ENCODE results near the gene CDSN.

The CDSN gene

GRCh38 chr6:31122791-31123706, 2.8 kb upstream of the CDSN start:
- no peaks in the 10 kb centered on the region for H3K9me3 ChIP-seq (ENCODE audit: insufficient read depth, low read length)
- no peaks in the 10 kb centered on the region for H3K79me2 ChIP-seq (ENCODE audit: low read length)
- H3K4me1 ChIP-seq (ENCODE audit: low read length), result peaks cover 3% of the 10 kb centered on the region
- no peak for TF ChIP-seq EZH2phosphoT487 (IDR thresholded peaks at IDR 0.05; ENCODE audit: low read depth)
- TF ChIP-seq, protein P1, sequence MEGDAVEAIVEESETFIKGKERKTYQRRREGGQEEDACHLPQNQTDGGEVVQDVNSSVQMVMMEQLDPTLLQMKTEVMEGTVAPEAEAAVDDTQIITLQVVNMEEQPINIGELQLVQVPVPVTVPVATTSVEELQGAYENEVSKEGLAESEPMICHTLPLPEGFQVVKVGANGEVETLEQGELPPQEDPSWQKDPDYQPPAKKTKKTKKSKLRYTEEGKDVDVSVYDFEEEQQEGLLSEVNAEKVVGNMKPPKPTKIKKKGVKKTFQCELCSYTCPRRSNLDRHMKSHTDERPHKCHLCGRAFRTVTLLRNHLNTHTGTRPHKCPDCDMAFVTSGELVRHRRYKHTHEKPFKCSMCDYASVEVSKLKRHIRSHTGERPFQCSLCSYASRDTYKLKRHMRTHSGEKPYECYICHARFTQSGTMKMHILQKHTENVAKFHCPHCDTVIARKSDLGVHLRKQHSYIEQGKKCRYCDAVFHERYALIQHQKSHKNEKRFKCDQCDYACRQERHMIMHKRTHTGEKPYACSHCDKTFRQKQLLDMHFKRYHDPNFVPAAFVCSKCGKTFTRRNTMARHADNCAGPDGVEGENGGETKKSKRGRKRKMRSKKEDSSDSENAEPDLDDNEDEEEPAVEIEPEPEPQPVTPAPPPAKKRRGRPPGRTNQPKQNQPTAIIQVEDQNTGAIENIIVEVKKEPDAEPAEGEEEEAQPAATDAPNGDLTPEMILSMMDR (IDR thresholded peaks at IDR 0.05; ENCODE audit: low read depth, low read length), result no peak
- H3K4me2 ChIP-seq (ENCODE audit: low read length), result no peak overlapping the region
- H3K4me3 ChIP-seq (ENCODE audit: low read length), result no peak overlapping the region
- H3K36me3 ChIP-seq (replicated peaks; ENCODE audit: low read depth, low read length), result no peaks in the 10 kb centered on the region
- no peaks in the 10 kb centered on the region for H4K20me1 ChIP-seq (ENCODE audit: insufficient read depth, low read length)
- H2AFZ ChIP-seq (ENCODE audit: low read depth, low read length), result no peak overlapping the region
- no peak overlapping the region for H3K9ac ChIP-seq (ENCODE audit: low read length)
- H3K27me3 ChIP-seq (ENCODE audit: low read depth, low read length), result no peaks in the 10 kb centered on the region
- no peak overlapping the region for H3K27ac ChIP-seq (ENCODE audit: low read length)

DNA sequence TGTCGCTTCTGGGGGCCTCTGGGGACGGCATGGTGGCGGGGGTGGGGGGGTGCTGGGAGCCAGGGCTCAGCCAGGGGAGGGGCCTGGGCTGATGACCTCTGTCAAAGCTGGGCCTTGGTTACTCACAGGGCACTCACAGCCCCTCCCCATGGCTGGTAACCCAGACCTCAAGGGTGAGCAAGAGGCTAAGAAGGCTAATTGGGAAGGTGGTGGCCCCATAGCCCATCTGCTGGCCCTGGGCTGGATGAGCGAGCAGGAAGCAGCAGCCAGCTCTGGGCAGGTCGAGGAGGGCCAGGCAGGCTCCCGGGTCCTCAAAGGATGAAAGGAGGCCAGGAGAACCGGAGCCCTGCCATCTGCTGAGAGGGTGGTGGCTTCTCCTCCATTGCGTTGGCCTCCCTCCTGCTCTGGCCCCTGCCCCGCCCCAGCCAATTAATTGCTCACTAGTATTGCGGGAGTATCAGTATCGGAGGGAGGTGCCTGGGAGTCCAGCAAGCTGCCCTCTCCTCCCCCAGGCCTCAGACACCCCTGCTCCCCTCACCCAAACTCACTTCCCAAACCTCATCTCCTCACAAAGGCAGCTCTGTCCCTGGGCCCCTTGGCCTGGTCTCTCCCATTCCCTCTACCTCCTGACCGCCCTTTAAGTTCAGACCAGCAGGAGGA, 1.0 kb upstream of the CDSN start:
- Histone ChIP-seq H3K4me2 (ENCODE audit: low read length) (no peak overlapping the region), H2AFZ (ENCODE audit: low read depth, low read length) (no peak overlapping the region), H3K36me3 (replicated peaks; ENCODE audit: low read depth, low read length) (no peaks in the 10 kb centered on the region), H4K20me1 (ENCODE audit: insufficient read depth, low read length) (no peaks in the 10 kb centered on the region), H3K27me3 (ENCODE audit: low read depth, low read length) (no peaks in the 10 kb centered on the region), H3K27ac (ENCODE audit: low read length) (no peak overlapping the region), H3K4me1 (ENCODE audit: low read length) (no peaks in the 10 kb centered on the region), H3K9ac (ENCODE audit: low read length) (no peak overlapping the region), H3K9me3 (ENCODE audit: insufficient read depth, low read length) (no peaks in the 10 kb centered on the region), H3K4me3 (ENCODE audit: low read length) (no peak overlapping the region), H3K79me2 (ENCODE audit: low read length) (no peaks in the 10 kb centered on the region)
- TF ChIP-seq, protein P1 (IDR thresholded peaks at IDR 0.05; ENCODE audit: low read depth, low read length), result no peak
- TF ChIP-seq EZH2phosphoT487 (IDR thresholded peaks at IDR 0.05; ENCODE audit: low read depth), result no peak

- no peak overlapping the region for H3K27ac ChIP-seq (ENCODE audit: low read length)
- H3K9ac ChIP-seq (ENCODE audit: low read length), result no peak overlapping the region
- H3K4me3 ChIP-seq (ENCODE audit: low read length), result no peak overlapping the region
- H3K4me1 ChIP-seq (ENCODE audit: low read length), result peaks cover 15% of the 10 kb centered on the region
- no peaks in the 10 kb centered on the region for H3K27me3 ChIP-seq (ENCODE audit: low read depth, low read length)
- no peak overlapping the region for H2AFZ ChIP-seq (ENCODE audit: low read depth, low read length)
- TF ChIP-seq, protein P1 (IDR thresholded peaks at IDR 0.05; ENCODE audit: low read depth, low read length), result no peak
- no peak for TF ChIP-seq EZH2phosphoT487 (IDR thresholded peaks at IDR 0.05; ENCODE audit: low read depth)
- no peaks in the 10 kb centered on the region for H3K9me3 ChIP-seq (ENCODE audit: insufficient read depth, low read length)
- H3K4me2 ChIP-seq (ENCODE audit: low read length), result no peak overlapping the region
- H3K79me2 ChIP-seq (ENCODE audit: low read length), result no peaks in the 10 kb centered on the region
- no peaks in the 10 kb centered on the region for H4K20me1 ChIP-seq (ENCODE audit: insufficient read depth, low read length)
- H3K36me3 ChIP-seq (replicated peaks; ENCODE audit: low read depth, low read length), result no peaks in the 10 kb centered on the region
Observed at GRCh38 chr6:31118178-31118577, 2.1 kb downstream of the CDSN start.

DNA sequence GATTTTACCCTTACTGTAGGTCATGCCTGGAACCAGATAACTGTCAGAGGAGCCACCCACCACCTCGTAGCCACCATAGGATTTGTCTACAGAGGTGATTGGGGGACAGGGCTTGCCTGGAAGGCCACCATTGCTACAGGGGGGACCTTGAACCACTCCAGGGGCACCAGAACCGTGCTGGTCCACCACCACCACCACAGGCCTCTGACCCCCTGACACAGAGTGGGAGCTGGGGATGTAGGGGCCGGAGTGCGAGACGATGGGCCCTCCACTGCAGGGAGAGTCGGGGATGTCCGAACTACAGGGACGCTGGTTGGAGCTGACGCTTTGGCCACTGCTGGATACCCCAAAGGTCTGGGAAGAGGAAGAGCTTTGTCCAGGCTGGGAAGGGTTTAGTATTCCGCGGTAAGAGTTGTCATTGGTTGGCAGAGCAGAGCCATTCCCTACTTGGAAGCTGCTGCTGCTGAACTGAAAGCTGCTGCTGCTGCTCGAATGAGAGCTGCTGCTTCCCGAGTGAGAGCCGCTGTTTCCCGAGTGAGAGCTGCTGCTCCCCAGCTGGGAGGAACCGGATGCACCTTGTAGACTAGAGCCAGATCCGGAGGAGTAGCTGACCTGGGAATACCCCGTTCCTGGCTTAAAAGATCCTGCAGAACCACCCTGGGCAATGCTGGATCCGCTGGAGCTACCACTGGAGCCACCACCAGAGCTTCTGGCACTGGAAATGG, 3.4 kb downstream of the CDSN start:
- no peak overlapping the region for H3K9ac ChIP-seq (ENCODE audit: low read length)
- TF ChIP-seq, protein P1 (IDR thresholded peaks at IDR 0.05; ENCODE audit: low read depth, low read length), result no peak
- TF ChIP-seq EZH2phosphoT487 (IDR thresholded peaks at IDR 0.05; ENCODE audit: low read depth), result no peak
- no peaks in the 10 kb centered on the region for H4K20me1 ChIP-seq (ENCODE audit: insufficient read depth, low read length)
- no peak overlapping the region for H3K27ac ChIP-seq (ENCODE audit: low read length)
- H3K36me3 ChIP-seq (replicated peaks; ENCODE audit: low read depth, low read length), result no peaks in the 10 kb centered on the region
- no peak overlapping the region for H2AFZ ChIP-seq (ENCODE audit: low read depth, low read length)
- no peaks in the 10 kb centered on the region; the same call in 1 of the 2 replicates for H3K27me3 ChIP-seq (ENCODE audit: low read depth, low read length)
- H3K4me1 ChIP-seq (ENCODE audit: low read length), result peaks cover 20% of the 10 kb centered on the region
- H3K79me2 ChIP-seq (ENCODE audit: low read length), result no peaks in the 10 kb centered on the region
- no peak overlapping the region for H3K4me3 ChIP-seq (ENCODE audit: low read length)
- H3K4me2 ChIP-seq (ENCODE audit: low read length), result no peak overlapping the region
- no peaks in the 10 kb centered on the region for H3K9me3 ChIP-seq (ENCODE audit: insufficient read depth, low read length)

All from OCI-LY3 (cell line).